Gastroesophageal sphincter (tissue), 3 donors: ENCODE measurements around the gene LNX1.

Source experiments
- CTCF ChIP-seq, 4 experiments: fragments of 200-600 bp in 2 of 4; fragments of 450-650 bp in 2 of 4; sonication (generic) in 1 of 4; IDR thresholded peaks; one replicate each; pipeline ENCODE4 v1.5.1; 2017 to 2019; ENCODE audit warnings: antibody characterized with exemption in 4 of 4, mild to moderate bottlenecking in 2 of 4, moderate library complexity in 2 of 4
- EP300 ChIP-seq: sonication (generic); formaldehyde crosslinking; IDR thresholded peaks from one replicate; pipeline ENCODE4 v1.6.1; 2017; ENCODE audit warnings: antibody characterized with exemption, mild to moderate bottlenecking
- POLR2A ChIP-seq, 2 donors: fragments of 450-650 bp; IDR thresholded peaks; one replicate each; pipeline ENCODE4 v1.6.1; 2017; ENCODE audit warnings: antibody characterized with exemption in 2 of 2, mild to moderate bottlenecking in 2 of 2, moderate library complexity in 1 of 2
- POLR2AphosphoS5 ChIP-seq: sonication (generic); formaldehyde crosslinking; IDR thresholded peaks from one replicate; pipeline ENCODE4 v1.6.1; 2017; ENCODE audit warnings: antibody characterized with exemption

GRCh38 chr4:53465891-53466290 is 125.4 kb downstream of the LNX1 start:
- no peak for TF ChIP-seq CTCF (IDR thresholded peaks at IDR 0.05)
- no peak for TF ChIP-seq POLR2AphosphoS5
- TF ChIP-seq POLR2A (IDR thresholded peaks at IDR 0.05): no peak
- no peak for TF ChIP-seq EP300
